Karpas-422 (cell line): ENCODE measurements around the gene GRM4. TPM values are rescaled to one million over a fixed set of nuclear protein-coding genes. Genes with fewer than 3 reads are reported as not detected.

Experiments used
- DNase-seq: peaks from one replicate; pipeline ENCODE4 v3.0.0-alpha.2; 2015
- H2AFZ ChIP-seq: fragments of 200-600 bp; sonication (generic); 2 replicates; pipeline ENCODE4 v1.6.1; 2014; ENCODE audit warnings: antibody characterized with exemption, low read length, mixed read lengths
- H3K27ac ChIP-seq: fragments of 200-600 bp; sonication (generic); 2 replicates; pipeline ENCODE4 v1.5.1; 2014; ENCODE audit warnings: mild to moderate bottlenecking, low read length, moderate library complexity
- H3K27me3 ChIP-seq: fragments of 200-600 bp; sonication (generic); 2 replicates; pipeline ENCODE4 v1.6.1; 2014; ENCODE audit warnings: low read length, mixed read lengths
- H3K36me3 ChIP-seq: fragments of 200-600 bp; sonication (generic); 2 replicates; pipeline ENCODE4 v1.6.1; 2014; ENCODE audit warnings: low read length, mixed read lengths; ENCODE audit not compliant: insufficient read depth
- H3K4me1 ChIP-seq: fragments of 200-600 bp; sonication (generic); 2 replicates; pipeline ENCODE4 v1.6.1; 2014; ENCODE audit warnings: mild to moderate bottlenecking, low read length, mixed read lengths
- H3K4me2 ChIP-seq: fragments of 200-600 bp; sonication (generic); 2 replicates; pipeline ENCODE4 v1.6.1; 2014; ENCODE audit warnings: low read length, low read depth, mild to moderate bottlenecking; ENCODE audit not compliant: poor library complexity, severe bottlenecking
- H3K4me3 ChIP-seq: fragments of 200-600 bp; sonication (generic); 2 replicates; pipeline ENCODE4 v1.5.1; 2014; ENCODE audit warnings: mild to moderate bottlenecking, antibody characterized with exemption, low read length, mixed read lengths
- H3K79me2 ChIP-seq: fragments of 200-600 bp; sonication (generic); 2 replicates; pipeline ENCODE4 v1.6.1; 2014; ENCODE audit warnings: mild to moderate bottlenecking, low read length, mixed read lengths
- H3K9ac ChIP-seq: fragments of 200-600 bp; sonication (generic); 2 replicates; pipeline ENCODE4 v1.6.0; 2014; ENCODE audit warnings: low read length
- H3K9me2 ChIP-seq: fragments of 200-600 bp; sonication (generic), shearing (Covaris generic); replicated peaks from 2 replicates; pipeline ENCODE4 v1.6.0; 2014; ENCODE audit warnings: mild to moderate bottlenecking, low read length, moderate library complexity; ENCODE audit not compliant: insufficient read depth
- H3K9me3 ChIP-seq: fragments of 300-700, 200-600 bp; sonication (generic); 2 replicates; pipeline ENCODE4 v1.6.1; 2014; ENCODE audit warnings: low read length, mixed read lengths
- H4K20me1 ChIP-seq: fragments of 200-600 bp; sonication (generic); 2 replicates; pipeline ENCODE4 v1.6.1; 2014; ENCODE audit warnings: mild to moderate bottlenecking, antibody characterized with exemption, low read length, low read depth; ENCODE audit not compliant: insufficient read depth
- total RNA-seq: library from RNA; depleted of rRNA; stranded (reverse); fragments of >200 nt; shearing (Covaris generic); gene quantifications from 2 replicates; pipeline ENCODE4 v1.2.3, GENCODE V29; 2014; ENCODE audit warnings: low replicate concordance

The GRM4 gene
- total RNA-seq, 1 experiment from 2014 or later: not detected

- Histone ChIP-seq H2AFZ (no peak overlapping the region), H3K4me1 (peaks cover 7% of the 10 kb centered on the region), H3K9me3 (peaks cover 4% of the 10 kb centered on the region; the same call in 1 of the 2 replicates), H3K36me3 (0 out of 2 replicates have a peak, but pooled peaks cover 2% of the 10 kb centered on the region), H3K4me3 (no peak overlapping the region), H3K9me2 (no peaks in the 10 kb centered on the region), H3K4me2 (no peak overlapping the region), H3K9ac (no peak overlapping the region), H3K27ac (no peak overlapping the region), H3K27me3 (no peaks in the 10 kb centered on the region), H3K79me2 (no peaks in the 10 kb centered on the region), H4K20me1 (no peaks in the 10 kb centered on the region)
- no peak for DNase-seq
These were observed 33.3 kb upstream of the GRM4 start for GRCh38 chr6:34179106-34179720.

GRCh38 chr6:34178357-34179105 lies 32.6 kb upstream of the GRM4 start:
- Histone ChIP-seq H3K9ac (no peak overlapping the region), H3K36me3 (0 out of 2 replicates have a peak, but pooled peaks cover 2% of the 10 kb centered on the region), H3K4me2 (no peak overlapping the region), H3K27ac (no peak overlapping the region), H3K27me3 (no peaks in the 10 kb centered on the region), H3K79me2 (no peaks in the 10 kb centered on the region), H3K9me2 (no peaks in the 10 kb centered on the region), H3K4me3 (no peak overlapping the region), H2AFZ (no peak overlapping the region), H3K9me3 (peaks cover 4% of the 10 kb centered on the region; the same call in 1 of the 2 replicates), H4K20me1 (no peaks in the 10 kb centered on the region), H3K4me1 (peaks cover 7% of the 10 kb centered on the region)
- no peak for DNase-seq

- H3K9me2 ChIP-seq: no peaks in the 10 kb centered on the region
- no peak overlapping the region for H3K4me2 ChIP-seq
- no peaks in the 10 kb centered on the region for H4K20me1 ChIP-seq
- H3K27me3 ChIP-seq: no peaks in the 10 kb centered on the region
- no peaks in the 10 kb centered on the region for H3K4me1 ChIP-seq
- H3K9me3 ChIP-seq: no peaks in the 10 kb centered on the region
- H3K79me2 ChIP-seq: no peaks in the 10 kb centered on the region
- no peak overlapping the region for H3K4me3 ChIP-seq
- no peak overlapping the region for H3K9ac ChIP-seq
- no peak for DNase-seq
- H3K27ac ChIP-seq: no peak overlapping the region
- H2AFZ ChIP-seq: no peak overlapping the region
- no peaks in the 10 kb centered on the region for H3K36me3 ChIP-seq
These were observed 31.3 kb upstream of the GRM4 start for GRCh38 chr6:34177181-34177591.

- H3K9ac ChIP-seq: no peak overlapping the region
- no peak overlapping the region for H3K4me2 ChIP-seq
These were observed 30.6 kb upstream of the GRM4 start for GRCh38 chr6:34176261-34177031.

GRCh38 chr6:34174846-34175399 lies 29.0 kb upstream of the GRM4 start:
- Histone ChIP-seq H3K4me2 (no peak overlapping the region), H3K9me2 (no peaks in the 10 kb centered on the region), H3K4me1 (no peaks in the 10 kb centered on the region), H3K9ac (no peak overlapping the region), H3K27me3 (no peaks in the 10 kb centered on the region), H3K9me3 (no peaks in the 10 kb centered on the region), H4K20me1 (no peaks in the 10 kb centered on the region), H3K27ac (no peak overlapping the region), H3K36me3 (no peaks in the 10 kb centered on the region), H3K4me3 (no peak overlapping the region), H2AFZ (no peak overlapping the region), H3K79me2 (no peaks in the 10 kb centered on the region)
- no peak for DNase-seq

More at GRCh38 chr6:34176261-34177031, 30.6 kb upstream of the GRM4 start:
- DNase-seq: no peak
- Histone ChIP-seq H3K27me3 (no peaks in the 10 kb centered on the region), H4K20me1 (no peaks in the 10 kb centered on the region), H3K4me1 (no peaks in the 10 kb centered on the region), H3K9me3 (no peaks in the 10 kb centered on the region), H3K4me3 (no peak overlapping the region), H3K79me2 (no peaks in the 10 kb centered on the region), H3K36me3 (no peaks in the 10 kb centered on the region), H3K9me2 (no peaks in the 10 kb centered on the region), H3K27ac (no peak overlapping the region), H2AFZ (no peak overlapping the region)

GRCh38 chr6:34172961-34173775 lies 27.3 kb upstream of the GRM4 start:
- Histone ChIP-seq H3K27ac (no peak overlapping the region), H3K79me2 (no peaks in the 10 kb centered on the region), H3K4me3 (no peak overlapping the region), H3K36me3 (no peaks in the 10 kb centered on the region), H3K9me3 (no peaks in the 10 kb centered on the region), H4K20me1 (no peaks in the 10 kb centered on the region), H3K9ac (no peak overlapping the region), H3K4me1 (no peaks in the 10 kb centered on the region), H3K27me3 (no peaks in the 10 kb centered on the region), H3K4me2 (no peak overlapping the region), H2AFZ (no peak overlapping the region), H3K9me2 (no peaks in the 10 kb centered on the region)
- no peak for DNase-seq

GRCh38 chr6:34170346-34170745 lies 24.5 kb upstream of the GRM4 start:
- Histone ChIP-seq H4K20me1 (no peaks in the 10 kb centered on the region), H2AFZ (no peak overlapping the region), H3K27ac (no peak overlapping the region), H3K36me3 (no peaks in the 10 kb centered on the region), H3K9me2 (no peaks in the 10 kb centered on the region), H3K4me3 (no peak overlapping the region), H3K27me3 (no peaks in the 10 kb centered on the region), H3K79me2 (no peaks in the 10 kb centered on the region), H3K4me1 (no peaks in the 10 kb centered on the region), H3K9ac (no peak overlapping the region), H3K9me3 (no peaks in the 10 kb centered on the region), H3K4me2 (no peak overlapping the region)
- no peak for DNase-seq
